SK-N-MC (cell line): ENCODE data around the gene ANKRD13C.

Source experiments
- EZH2 ChIP-seq: fragments of 200-600 bp; sonication (generic); IDR thresholded peaks from one replicate; pipeline ENCODE4 v1.6.1; 2017; ENCODE audit warnings: antibody characterized with exemption
- POLR2AphosphoS5 ChIP-seq: IDR thresholded peaks from 2 replicates; pipeline ENCODE4 v1.6.1; 2012; ENCODE audit warnings: mild to moderate bottlenecking, low read depth, low read length, borderline replicate concordance

- TF ChIP-seq EZH2 = no peak
- no peak for TF ChIP-seq POLR2AphosphoS5
Measured at GRCh38 chr1:70288166-70288565, 66.4 kb downstream of the ANKRD13C start.
